ENCODE measurements around the gene IL1RAPL1. TPM values are rescaled to one million over a fixed set of nuclear protein-coding genes. Genes with fewer than 3 reads are reported as not detected.

The IL1RAPL1 gene
- total RNA-seq, 1 experiment from 2014 or later = 0.10 TPM

- Histone ChIP-seq H3K4me3 (no peak overlapping the region), H3K36me3 (no peaks in the 10 kb centered on the region), H3K9me3 (no peaks in the 10 kb centered on the region), H3K27me3 (no peaks in the 10 kb centered on the region)
- DNase-seq = no peak
Observed at GRCh38 chrX:29687687-29688086, 1100.4 kb downstream of the IL1RAPL1 start.

- no peak for DNase-seq
- no peaks in the 10 kb centered on the region for H3K9me3 ChIP-seq
- H3K27me3 ChIP-seq = no peaks in the 10 kb centered on the region
- H3K4me3 ChIP-seq = no peak overlapping the region
- no peaks in the 10 kb centered on the region for H3K36me3 ChIP-seq
Observed at GRCh38 chrX:29690061-29690460, 1102.8 kb downstream of the IL1RAPL1 start.

- no peak for DNase-seq
- Histone ChIP-seq H3K9me3 (no peaks in the 10 kb centered on the region), H3K4me3 (no peak overlapping the region), H3K36me3 (no peaks in the 10 kb centered on the region), H3K27me3 (no peaks in the 10 kb centered on the region)
Observed at GRCh38 chrX:29691044-29691443, 1103.8 kb downstream of the IL1RAPL1 start.

GRCh38 chrX:29693912-29694311 is 1106.7 kb downstream of the IL1RAPL1 start:
- no peaks in the 10 kb centered on the region for H3K27me3 ChIP-seq
- no peaks in the 10 kb centered on the region for H3K9me3 ChIP-seq
- DNase-seq = no peak
- no peak overlapping the region for H3K4me3 ChIP-seq
- H3K36me3 ChIP-seq = no peaks in the 10 kb centered on the region

GRCh38 chrX:29699239-29699638 is 1112.0 kb downstream of the IL1RAPL1 start:
- no peaks in the 10 kb centered on the region for H3K9me3 ChIP-seq
- no peaks in the 10 kb centered on the region for H3K27me3 ChIP-seq
- H3K4me3 ChIP-seq = no peak overlapping the region
- H3K36me3 ChIP-seq = no peaks in the 10 kb centered on the region
- DNase-seq = no peak

- Histone ChIP-seq H3K9me3 (no peaks in the 10 kb centered on the region), H3K4me3 (no peak overlapping the region), H3K27me3 (no peaks in the 10 kb centered on the region), H3K36me3 (no peaks in the 10 kb centered on the region)
- no peak for DNase-seq
Observed at GRCh38 chrX:29707088-29707487, 1119.8 kb downstream of the IL1RAPL1 start.

GRCh38 chrX:29721152-29721551 is 1133.9 kb downstream of the IL1RAPL1 start:
- H3K27me3 ChIP-seq = no peaks in the 10 kb centered on the region
- no peaks in the 10 kb centered on the region for H3K9me3 ChIP-seq
- no peak overlapping the region for H3K4me3 ChIP-seq
- no peak for DNase-seq
- H3K36me3 ChIP-seq = no peaks in the 10 kb centered on the region

- no peak overlapping the region for H3K4me3 ChIP-seq
- no peaks in the 10 kb centered on the region for H3K36me3 ChIP-seq
- H3K27me3 ChIP-seq = no peaks in the 10 kb centered on the region
- no peaks in the 10 kb centered on the region for H3K9me3 ChIP-seq
- no peak for DNase-seq
Observed at GRCh38 chrX:29724316-29724715, 1137.1 kb downstream of the IL1RAPL1 start.

GRCh38 chrX:29726811-29727210 is 1139.6 kb downstream of the IL1RAPL1 start:
- DNase-seq = no peak
- H3K9me3 ChIP-seq = no peaks in the 10 kb centered on the region
- no peak overlapping the region for H3K4me3 ChIP-seq
- no peaks in the 10 kb centered on the region for H3K36me3 ChIP-seq
- no peaks in the 10 kb centered on the region for H3K27me3 ChIP-seq

GRCh38 chrX:29728639-29729038 is 1141.4 kb downstream of the IL1RAPL1 start:
- Histone ChIP-seq H3K36me3 (no peaks in the 10 kb centered on the region), H3K9me3 (no peaks in the 10 kb centered on the region), H3K27me3 (no peaks in the 10 kb centered on the region), H3K4me3 (no peak overlapping the region)
- DNase-seq = no peak

- Histone ChIP-seq H3K27me3 (no peaks in the 10 kb centered on the region), H3K36me3 (no peaks in the 10 kb centered on the region), H3K9me3 (no peaks in the 10 kb centered on the region), H3K4me3 (no peak overlapping the region)
- DNase-seq = no peak
Observed at GRCh38 chrX:29744966-29745365, 1157.7 kb downstream of the IL1RAPL1 start.

- no peak overlapping the region for H3K4me3 ChIP-seq
- no peaks in the 10 kb centered on the region for H3K9me3 ChIP-seq
- no peaks in the 10 kb centered on the region for H3K27me3 ChIP-seq
- DNase-seq = no peak
- no peaks in the 10 kb centered on the region for H3K36me3 ChIP-seq
Observed at GRCh38 chrX:29746326-29746725, 1159.1 kb downstream of the IL1RAPL1 start.

GRCh38 chrX:29762006-29762405 is 1174.8 kb downstream of the IL1RAPL1 start:
- no peaks in the 10 kb centered on the region for H3K27me3 ChIP-seq
- no peaks in the 10 kb centered on the region for H3K9me3 ChIP-seq
- no peak for DNase-seq
- H3K36me3 ChIP-seq = no peaks in the 10 kb centered on the region
- H3K4me3 ChIP-seq = no peak overlapping the region

GRCh38 chrX:29775890-29776289 is 1188.6 kb downstream of the IL1RAPL1 start:
- H3K4me3 ChIP-seq = no peak overlapping the region
- no peaks in the 10 kb centered on the region for H3K9me3 ChIP-seq
- DNase-seq = no peak
- no peaks in the 10 kb centered on the region for H3K36me3 ChIP-seq
- no peaks in the 10 kb centered on the region for H3K27me3 ChIP-seq

- H3K36me3 ChIP-seq = no peaks in the 10 kb centered on the region
- no peak for DNase-seq
- no peak overlapping the region for H3K4me3 ChIP-seq
- H3K9me3 ChIP-seq = no peaks in the 10 kb centered on the region
- no peaks in the 10 kb centered on the region for H3K27me3 ChIP-seq
Observed at GRCh38 chrX:29787656-29788055, 1200.4 kb downstream of the IL1RAPL1 start.

GRCh38 chrX:29788991-29789699 is 1201.9 kb downstream of the IL1RAPL1 start:
- Histone ChIP-seq H3K27me3 (no peaks in the 10 kb centered on the region), H3K4me3 (no peak overlapping the region), H3K9me3 (no peaks in the 10 kb centered on the region), H3K36me3 (no peaks in the 10 kb centered on the region)
- no peak for DNase-seq

- Histone ChIP-seq H3K9me3 (no peaks in the 10 kb centered on the region), H3K27me3 (no peaks in the 10 kb centered on the region), H3K4me3 (no peak overlapping the region), H3K36me3 (no peaks in the 10 kb centered on the region)
- DNase-seq = no peak
Observed at GRCh38 chrX:29792335-29792734, 1205.1 kb downstream of the IL1RAPL1 start.

GRCh38 chrX:29797156-29797555 is 1209.9 kb downstream of the IL1RAPL1 start:
- Histone ChIP-seq H3K27me3 (no peaks in the 10 kb centered on the region), H3K36me3 (no peaks in the 10 kb centered on the region), H3K4me3 (no peak overlapping the region), H3K9me3 (no peaks in the 10 kb centered on the region)
- DNase-seq = no peak

- H3K4me3 ChIP-seq = no peak overlapping the region
- no peak for DNase-seq
- H3K9me3 ChIP-seq = no peaks in the 10 kb centered on the region
- no peaks in the 10 kb centered on the region for H3K27me3 ChIP-seq
- no peaks in the 10 kb centered on the region for H3K36me3 ChIP-seq
Observed at GRCh38 chrX:29798469-29798868, 1211.2 kb downstream of the IL1RAPL1 start.

All from MG63 (cell line).